Right lobe of liver (tissue), 4 donors: ENCODE measurements around the gene CRAT.

Source experiments
- POLR2A ChIP-seq: fragments of 450-650 bp; IDR thresholded peaks from one replicate; pipeline ENCODE4 v1.6.1; 2017; ENCODE audit warnings: antibody characterized with exemption, mild to moderate bottlenecking
- TF ChIP-seq, protein P1 (sequence below), 4 donors: fragments of 200-600 bp in 3 of 4; fragments of 450-650 bp in 1 of 4; IDR thresholded peaks; one replicate each; pipeline versions ENCODE4 v1.5.1 to v1.8.0; 2016 to 2022; ENCODE audit warnings: antibody characterized with exemption in 4 of 4, mild to moderate bottlenecking in 2 of 4
- donor health status: DM: no; HTN: no; CAD: no.
- donor health status: DM: no; HTN: no; CAD: no.
- donor health status: DM: no; HTN: yes; CAD: no.

DNA sequence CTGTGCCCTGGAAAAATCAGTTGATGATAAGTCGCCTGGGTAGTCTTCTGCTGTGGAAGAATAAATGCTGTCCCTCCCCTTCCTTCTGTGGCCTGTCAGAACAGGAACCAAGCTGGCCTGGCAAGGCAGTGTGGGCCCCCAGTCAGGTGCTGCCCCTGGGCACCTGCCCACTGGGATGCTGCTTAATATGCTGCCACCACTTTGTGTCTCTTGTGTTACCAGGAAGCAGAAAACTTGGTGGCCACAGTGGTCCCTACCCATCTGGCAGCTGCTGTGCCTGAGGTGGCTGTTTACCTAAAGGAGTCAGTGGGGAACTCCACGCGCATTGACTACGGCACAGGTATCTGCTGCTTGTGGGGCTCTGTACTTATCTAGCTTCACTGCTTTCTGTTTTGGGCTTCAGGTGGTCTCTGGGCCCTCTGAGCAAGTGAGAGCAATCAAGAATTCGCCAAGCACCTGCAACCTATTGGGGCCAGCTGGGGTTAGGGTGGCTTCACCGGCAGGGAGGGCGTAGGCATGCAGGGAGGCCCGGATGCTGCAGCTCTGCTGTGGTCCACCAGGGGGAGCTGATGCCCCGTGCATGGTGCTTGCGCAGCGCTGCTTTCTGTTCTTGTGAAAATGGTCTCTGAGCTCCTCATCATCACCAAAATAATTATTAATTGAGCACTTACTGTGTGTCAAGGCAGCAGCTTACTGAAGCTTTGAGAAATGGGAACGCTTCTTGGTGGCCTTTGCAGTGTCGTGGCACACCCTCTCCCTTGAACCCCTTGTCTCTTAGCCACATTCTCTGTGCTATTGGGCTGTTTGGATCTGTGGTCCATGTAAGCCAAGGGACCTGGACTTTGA is 20.9 kb upstream of the CRAT start:
- TF ChIP-seq, protein P1, sequence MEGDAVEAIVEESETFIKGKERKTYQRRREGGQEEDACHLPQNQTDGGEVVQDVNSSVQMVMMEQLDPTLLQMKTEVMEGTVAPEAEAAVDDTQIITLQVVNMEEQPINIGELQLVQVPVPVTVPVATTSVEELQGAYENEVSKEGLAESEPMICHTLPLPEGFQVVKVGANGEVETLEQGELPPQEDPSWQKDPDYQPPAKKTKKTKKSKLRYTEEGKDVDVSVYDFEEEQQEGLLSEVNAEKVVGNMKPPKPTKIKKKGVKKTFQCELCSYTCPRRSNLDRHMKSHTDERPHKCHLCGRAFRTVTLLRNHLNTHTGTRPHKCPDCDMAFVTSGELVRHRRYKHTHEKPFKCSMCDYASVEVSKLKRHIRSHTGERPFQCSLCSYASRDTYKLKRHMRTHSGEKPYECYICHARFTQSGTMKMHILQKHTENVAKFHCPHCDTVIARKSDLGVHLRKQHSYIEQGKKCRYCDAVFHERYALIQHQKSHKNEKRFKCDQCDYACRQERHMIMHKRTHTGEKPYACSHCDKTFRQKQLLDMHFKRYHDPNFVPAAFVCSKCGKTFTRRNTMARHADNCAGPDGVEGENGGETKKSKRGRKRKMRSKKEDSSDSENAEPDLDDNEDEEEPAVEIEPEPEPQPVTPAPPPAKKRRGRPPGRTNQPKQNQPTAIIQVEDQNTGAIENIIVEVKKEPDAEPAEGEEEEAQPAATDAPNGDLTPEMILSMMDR (IDR thresholded peaks at IDR 0.05) = peak; percentile 96 to 99 (median 98)
- TF ChIP-seq POLR2A = no peak
